Caco-2 (cell line): ENCODE results near the gene PCNA. TPM values are rescaled to one million over a fixed set of nuclear protein-coding genes. Genes with fewer than 3 reads are reported as not detected.

Experiments used
- BruUV-seq: library from RNA; stranded (reverse); fragments of 400-500 nt; replicated peaks from 2 replicates; lab custom pipeline; 2021; lab: Mats Ljungman, UMichigan
- CTCF ChIA-PET: fragments of 300-600 bp; sonication (Branson Sonifier 250); formaldehyde crosslinking; loops from one replicate; lab custom pipeline; 2022; ENCODE audit warnings: antibody characterized with exemption; lab: Charles Lee
- POLR2A ChIA-PET: fragments of 300-600 bp; sonication (Branson Sonifier 250); formaldehyde crosslinking; loops from one replicate; lab custom pipeline; 2022; ENCODE audit warnings: antibody characterized with exemption; lab: Charles Lee
- DNase-seq, 2 experiments: peaks; one replicate each; pipeline versions ENCODE4 v3.0.0 to v3.0.0-alpha.2; 2020 to 2022
- H3K27me3 ChIP-seq: replicated peaks from 2 replicates; pipeline ENCODE4 v1.6.0; 2011; ENCODE audit warnings: low read length; ENCODE audit not compliant: control insufficient read depth, insufficient read depth
- H3K36me3 ChIP-seq: 2 replicates; pipeline ENCODE4 v1.5.1; 2011; ENCODE audit warnings: low read length; ENCODE audit not compliant: control insufficient read depth, insufficient read depth
- H3K4me1 ChIP-seq: fragments of 250-450 bp; sonication (Bioruptor Pico); 2 replicates; pipeline ENCODE4 v1.5.1; 2020; ENCODE audit warnings: mild to moderate bottlenecking
- H3K4me3 ChIP-seq: 2 replicates; pipeline ENCODE4 v1.5.1; 2011; ENCODE audit warnings: low read depth, mild to moderate bottlenecking, control low read depth, low read length
- H3K9me3 ChIP-seq: fragments of 250-450 bp; sonication (Bioruptor Pico); 2 replicates; pipeline ENCODE4 v1.5.1; 2020; ENCODE audit warnings: mild to moderate bottlenecking, moderate library complexity
- H3K27ac Mint-ChIP-seq: one replicate; pipeline ENCODE4 v1.8.0; 2022; ENCODE audit warnings: mixed read lengths; ENCODE audit not compliant: unreplicated experiment
- H3K27me3 Mint-ChIP-seq: one replicate; pipeline ENCODE4 v1.8.0; 2022; ENCODE audit warnings: mixed read lengths; ENCODE audit not compliant: insufficient read depth, unreplicated experiment
- H3K36me3 Mint-ChIP-seq: one replicate; pipeline ENCODE4 v1.8.0; 2022; ENCODE audit warnings: mild to moderate bottlenecking, mixed read lengths; ENCODE audit not compliant: insufficient read depth, unreplicated experiment
- H3K4me1 Mint-ChIP-seq: one replicate; pipeline ENCODE4 v1.8.0; 2022; ENCODE audit warnings: low read depth, mixed read lengths; ENCODE audit not compliant: unreplicated experiment
- H3K4me3 Mint-ChIP-seq: one replicate; pipeline ENCODE4 v1.8.0; 2022; ENCODE audit warnings: mild to moderate bottlenecking, moderate library complexity, mixed read lengths; ENCODE audit not compliant: unreplicated experiment
- H3K9me3 Mint-ChIP-seq: one replicate; pipeline ENCODE4 v1.8.0; 2022; ENCODE audit warnings: mixed read lengths; ENCODE audit not compliant: unreplicated experiment
- CTCF ChIP-seq, 2 experiments: fragments of 200-600 bp in 1 of 2; IDR thresholded peaks; 1 replicate in 1 of 2; 2 replicates in 1 of 2; pipeline versions ENCODE4 v1.5.1 to v1.8.0; 2011 to 2022; ENCODE audit warnings: antibody characterized with exemption in 1 of 2, control low read depth in 1 of 2, inconsistent platforms in 1 of 2, low read depth in 1 of 2, low read length in 1 of 2, mild to moderate bottlenecking in 1 of 2, moderate library complexity in 1 of 2; ENCODE audit not compliant: insufficient read depth in 1 of 2, severe bottlenecking in 1 of 2, unreplicated experiment in 1 of 2
- intact Hi-C: fragments of 100-400 bp; cut with micrococcal nuclease; formaldehyde crosslinking; loops from one replicate; pipeline ENCODE4 v1.10.0; 2022; ENCODE audit not compliant: unreplicated experiment
- total RNA-seq: library from RNA; stranded (reverse); gene quantifications from 2 replicates; pipeline ENCODE4 v1.2.3, GENCODE V29; 2022

Gene PCNA
- total RNA-seq, 1 experiment from 2014 or later: 258 TPM

GRCh38 chr20:5136096-5136495 is 16.3 kb upstream of the PCNA start:
- BruUV-seq: no TSS peak
- Histone ChIP-seq H3K9me3 (no peaks in the 10 kb centered on the region), H3K36me3 (no peaks in the 10 kb centered on the region), H3K4me3 (no peak overlapping the region), H3K4me1 (no peaks in the 10 kb centered on the region), H3K27me3 (no peaks in the 10 kb centered on the region)
- intact Hi-C loops: no loop called here
- DNase-seq: no peak
- no peaks in the 10 kb centered on the region for H3K9me3 Mint-ChIP-seq
- H3K4me3 Mint-ChIP-seq: no peak overlapping the region
- ChIA-PET POLR2A (interaction anchor here (0.6 kb wide), 1 partner anchor 16 kb away, joined by 3 read pairs; no protein-coding TSS in a partner anchor), CTCF (interaction anchor here (0.7 kb wide), 1 partner anchor 1088 kb away, joined by 3 read pairs; no protein-coding TSS in a partner anchor)
- TF ChIP-seq CTCF (IDR thresholded peaks at IDR 0.05; ENCODE audit: insufficient read depth in 1 of 2, low read depth in 1 of 2, low read length in 1 of 2, severe bottlenecking in 1 of 2, unreplicated experiment in 1 of 2): no peak
- H3K27ac Mint-ChIP-seq: no peak overlapping the region
- H3K4me1 Mint-ChIP-seq: no peaks in the 10 kb centered on the region
- no peaks in the 10 kb centered on the region for H3K36me3 Mint-ChIP-seq
- H3K27me3 Mint-ChIP-seq: no peaks in the 10 kb centered on the region

GRCh38 chr20:5135363-5136012 is 15.7 kb upstream of the PCNA start:
- no peaks in the 10 kb centered on the region for H3K36me3 Mint-ChIP-seq
- Histone ChIP-seq H3K36me3 (no peaks in the 10 kb centered on the region), H3K27me3 (no peaks in the 10 kb centered on the region), H3K4me1 (no peaks in the 10 kb centered on the region), H3K9me3 (no peaks in the 10 kb centered on the region), H3K4me3 (no peak overlapping the region)
- no TSS peak for BruUV-seq
- intact Hi-C loops: no loop called here
- no peak overlapping the region for H3K27ac Mint-ChIP-seq
- DNase-seq: no peak
- no peaks in the 10 kb centered on the region for H3K27me3 Mint-ChIP-seq
- no peaks in the 10 kb centered on the region for H3K9me3 Mint-ChIP-seq
- ChIA-PET CTCF (no interaction called here), POLR2A (no interaction called here)
- no peaks in the 10 kb centered on the region for H3K4me1 Mint-ChIP-seq
- no peak for TF ChIP-seq CTCF (IDR thresholded peaks at IDR 0.05; ENCODE audit: insufficient read depth in 1 of 2, low read depth in 1 of 2, low read length in 1 of 2, severe bottlenecking in 1 of 2, unreplicated experiment in 1 of 2)
- H3K4me3 Mint-ChIP-seq: no peak overlapping the region

- intact Hi-C loops: no loop called here
- no peak for TF ChIP-seq CTCF (IDR thresholded peaks at IDR 0.05; ENCODE audit: insufficient read depth in 1 of 2, low read depth in 1 of 2, low read length in 1 of 2, severe bottlenecking in 1 of 2, unreplicated experiment in 1 of 2)
- POLR2A ChIA-PET: no interaction called here
- no peaks in the 10 kb centered on the region for H3K36me3 ChIP-seq
- no peak overlapping the region for H3K27ac Mint-ChIP-seq
- H3K4me1 ChIP-seq: no peaks in the 10 kb centered on the region
- no peak for DNase-seq
- H3K4me1 Mint-ChIP-seq: no peaks in the 10 kb centered on the region
- H3K9me3 Mint-ChIP-seq: no peaks in the 10 kb centered on the region
- H3K27me3 ChIP-seq: no peaks in the 10 kb centered on the region
- CTCF ChIA-PET: no interaction called here
- H3K4me3 ChIP-seq: no peak overlapping the region
- H3K4me3 Mint-ChIP-seq: no peak overlapping the region
- no peaks in the 10 kb centered on the region for H3K36me3 Mint-ChIP-seq
- BruUV-seq: no TSS peak
- no peaks in the 10 kb centered on the region for H3K9me3 ChIP-seq
- H3K27me3 Mint-ChIP-seq: no peaks in the 10 kb centered on the region
These were observed 14.2 kb upstream of the PCNA start for GRCh38 chr20:5133998-5134397.
